Measurements from ENCODE around the gene ELL2. TPM values are rescaled to one million over a fixed set of nuclear protein-coding genes. Genes with fewer than 3 reads are reported as not detected.

Gene ELL2
- total and polyA plus RNA-seq, 9 of the 15 experiments (the other 6 are each of a cell fraction or from before 2014, with no cell fraction given) = 4.3 to 18.3 (median 14.5) TPM

- TF ChIP-seq E2F8 (IDR thresholded peaks at IDR 0.05; ENCODE audit: low read depth, partially characterized antibody) = no peak
- peak; percentile 38; the same call in 1 of the 2 replicates for TF ChIP-seq ESRRA (IDR thresholded peaks at IDR 0.05; ENCODE audit: borderline replicate concordance, low read depth)
- TF ChIP-seq PTBP1 (IDR thresholded peaks at IDR 0.05; ENCODE audit: low read depth, low read length) = no peak
- TF ChIP-seq ZBTB26 (CRISPR knock-in tag; IDR thresholded peaks at IDR 0.05) = no peak
- no peak for TF ChIP-seq PML (IDR thresholded peaks at IDR 0.05; ENCODE audit: low read length)
- TF ChIP-seq JUN (IDR thresholded peaks at IDR 0.05; ENCODE audit: borderline replicate concordance, low read depth, low read length) = peak; percentile 58; the same call in 1 of the 2 replicates
- TF ChIP-seq JUN (CRISPR knock-in tag; IDR thresholded peaks at IDR 0.05; ENCODE audit: borderline replicate concordance) = no peak
- no peak for TF ChIP-seq PURB (CRISPR knock-in tag; IDR thresholded peaks at IDR 0.05; ENCODE audit: low read depth)
- TF ChIP-seq ZNF77 (CRISPR knock-in tag; IDR thresholded peaks at IDR 0.05) = no peak
- TF ChIP-seq RCOR1 (IDR thresholded peaks at IDR 0.05; ENCODE audit: borderline replicate concordance in 1 of 2, low read depth in 2 of 2, low read length in 2 of 2) = peak in 1 of 2 experiments; percentile 59; a peak in 2 of 4 replicates
- no peak for TF ChIP-seq FOXA1 (IDR thresholded peaks at IDR 0.05; ENCODE audit: borderline replicate concordance)
- TF ChIP-seq HDAC2 (IDR thresholded peaks at IDR 0.05) = no peak
- no peak for TF ChIP-seq NCOA2 (IDR thresholded peaks at IDR 0.05; ENCODE audit: partially characterized antibody in 2 of 2)
- TF ChIP-seq MTA2 (IDR thresholded peaks at IDR 0.05; ENCODE audit: low read depth) = no peak
- TF ChIP-seq KAT7 (CRISPR knock-in tag; IDR thresholded peaks at IDR 0.05; ENCODE audit: borderline replicate concordance) = no peak
- TF ChIP-seq ZSCAN32 (CRISPR knock-in tag; IDR thresholded peaks at IDR 0.05) = no peak
- peak; percentile 80; the same call in 1 of the 2 replicates for TF ChIP-seq STAT6 (CRISPR knock-in tag; IDR thresholded peaks at IDR 0.05)
- no peak for TF ChIP-seq GATAD2A (IDR thresholded peaks at IDR 0.05)
- TF ChIP-seq MTF1 (CRISPR knock-in tag; IDR thresholded peaks at IDR 0.05; ENCODE audit: borderline replicate concordance) = no peak
- 0 out of 2 replicates have a peak, but pooled peaks have one; percentile 45 for TF ChIP-seq EZH2 (IDR thresholded peaks at IDR 0.05; ENCODE audit: borderline replicate concordance, low read depth, low read length)
- TF ChIP-seq POU5F1 (IDR thresholded peaks at IDR 0.05; ENCODE audit: borderline replicate concordance, low read depth, low read length, partially characterized antibody) = no peak
- TF ChIP-seq SUPT5H (IDR thresholded peaks at IDR 0.05) = no peak
Observed at GRCh38 chr5:95858661-95859595, 102.7 kb downstream of the ELL2 start (continued).

Data from K562 (cell line).